NAMALWA (cell line): Measurements from ENCODE around the gene PPIP5K1.
"Not testable (repeated sequence)": the region's sequence is repeated elsewhere in the genome, so short reads cannot be mapped to it uniquely, and the experiment has no call there.

ENCODE experiments used
- DNase-seq: peaks from one replicate; pipeline ENCODE4 v3.0.0-alpha.2; 2015; ENCODE audit warnings: low spot score

Gene PPIP5K1

GRCh38 chr15:43545426-43545825, 44.6 kb downstream of the PPIP5K1 start:
- DNase-seq, result no peak

GRCh38 chr15:43544266-43544665, 45.7 kb downstream of the PPIP5K1 start:
- DNase-seq, result no peak

GRCh38 chr15:43541785-43542184, 48.2 kb downstream of the PPIP5K1 start:
- no peak for DNase-seq

- no peak for DNase-seq
Measured at GRCh38 chr15:43538091-43538490, 51.9 kb downstream of the PPIP5K1 start.

GRCh38 chr15:43534897-43535296, 55.1 kb downstream of the PPIP5K1 start:
- no peak for DNase-seq

GRCh38 chr15:43532826-43533225, 57.2 kb downstream of the PPIP5K1 start:
- not testable (repeated sequence) for DNase-seq

GRCh38 chr15:43531018-43531670, 58.9 kb downstream of the PPIP5K1 start:
- no peak for DNase-seq

- DNase-seq, result no peak
Measured at GRCh38 chr15:43529587-43530345, 60.2 kb downstream of the PPIP5K1 start.

GRCh38 chr15:43529141-43529540, 60.9 kb downstream of the PPIP5K1 start:
- DNase-seq, result no peak

GRCh38 chr15:43528542-43529007, 61.4 kb downstream of the PPIP5K1 start:
- no peak for DNase-seq

- no peak for DNase-seq
Measured at GRCh38 chr15:43527802-43528541, 62.0 kb downstream of the PPIP5K1 start.

- no peak for DNase-seq
Measured at GRCh38 chr15:43527016-43527801, 62.8 kb downstream of the PPIP5K1 start.

GRCh38 chr15:43526261-43526930, 63.6 kb downstream of the PPIP5K1 start:
- DNase-seq, result no peak

GRCh38 chr15:43525131-43525530, 64.9 kb downstream of the PPIP5K1 start:
- no peak for DNase-seq

- DNase-seq, result peak; percentile 41
Measured at GRCh38 chr15:43524254-43524845, 65.7 kb downstream of the PPIP5K1 start.

- no peak for DNase-seq
Measured at GRCh38 chr15:43523646-43524045, 66.4 kb downstream of the PPIP5K1 start.

- no peak for DNase-seq
Measured at GRCh38 chr15:43522247-43522646, 67.8 kb downstream of the PPIP5K1 start.

GRCh38 chr15:43521419-43521818, 68.6 kb downstream of the PPIP5K1 start:
- DNase-seq, result no peak

- no peak for DNase-seq
Measured at GRCh38 chr15:43520138-43520537, 69.9 kb downstream of the PPIP5K1 start.

GRCh38 chr15:43519196-43519595, 70.8 kb downstream of the PPIP5K1 start:
- peak; percentile 49 for DNase-seq

GRCh38 chr15:43518197-43518761, 71.7 kb downstream of the PPIP5K1 start:
- DNase-seq, result peak; percentile 76
